Activated naive CD8-positive, alpha-beta T cell treated with anti-CD3 and anti-CD28 coated beads, Interleukin-2, amount 50 U/mL, for 24 hours (primary cell): ENCODE results near the gene H2BW2.

ENCODE experiments used
- ATAC-seq: fragments of 150-1000 bp; cut with Tn5 transposase; one replicate; pipeline ENCODE4 v1.10.0; 2021
- DNase-seq: peaks from one replicate; pipeline ENCODE4 v3.0.0; 2021
- H3K27ac Mint-ChIP-seq: one replicate; pipeline ENCODE4 v1.8.0; 2021; ENCODE audit warnings: mild to moderate bottlenecking, mixed read lengths
- H3K27me3 Mint-ChIP-seq: one replicate; pipeline ENCODE4 v1.8.0; 2021; ENCODE audit warnings: mixed read lengths
- H3K36me3 Mint-ChIP-seq: one replicate; pipeline ENCODE4 v1.8.0; 2021; ENCODE audit warnings: low read depth, mixed read lengths
- H3K4me1 Mint-ChIP-seq: one replicate; pipeline ENCODE4 v1.8.0; 2021; ENCODE audit warnings: mixed read lengths
- H3K4me3 Mint-ChIP-seq: one replicate; pipeline ENCODE4 v1.8.0; 2021; ENCODE audit warnings: mild to moderate bottlenecking, moderate library complexity, mixed read lengths
- H3K9me3 Mint-ChIP-seq: one replicate; pipeline ENCODE4 v1.8.0; 2021; ENCODE audit warnings: mixed read lengths

The H2BW2 gene

DNA sequence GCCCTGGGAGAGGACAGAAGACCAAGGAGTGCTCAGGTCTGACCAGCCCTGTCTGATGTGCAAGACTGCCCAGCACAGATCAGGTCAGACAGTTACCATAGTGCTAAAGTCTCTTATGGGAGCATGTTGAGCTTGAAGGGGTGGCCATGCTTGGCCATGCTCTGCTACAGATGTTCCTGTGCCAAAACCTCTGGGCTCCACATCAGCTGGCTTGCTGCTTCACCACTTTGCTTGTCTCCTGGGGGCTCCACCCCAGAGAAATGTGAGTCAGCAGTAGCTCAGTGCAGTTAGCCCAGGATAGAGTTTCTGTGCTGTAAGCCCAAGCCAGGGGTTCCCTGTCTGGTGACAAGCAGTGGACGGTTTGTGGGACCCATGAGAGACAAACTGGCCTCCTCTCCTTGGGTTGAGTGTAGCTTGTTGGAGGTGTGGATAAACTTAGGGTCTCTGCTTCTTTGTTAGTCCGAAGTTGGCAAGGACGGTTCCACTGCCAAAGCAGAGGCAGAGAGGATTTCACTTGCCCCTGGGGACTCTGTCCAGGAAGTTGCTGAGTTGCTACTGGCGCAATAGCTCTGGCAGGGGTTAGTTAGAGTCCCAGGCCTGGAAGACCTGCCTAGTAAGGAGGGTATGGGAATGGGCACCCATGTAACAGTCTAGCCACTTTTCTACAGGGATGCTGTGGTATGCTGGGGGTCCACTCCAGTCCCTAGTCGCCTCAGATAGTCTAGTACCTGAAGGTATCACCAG is 45.0 kb downstream of the H2BW2 start:
- no peak overlapping the region for H3K27ac Mint-ChIP-seq
- ATAC-seq (no peak), DNase-seq (no peak)
- H3K4me3 Mint-ChIP-seq: no peak overlapping the region
- H3K36me3 Mint-ChIP-seq: no peaks in the 10 kb centered on the region
- H3K4me1 Mint-ChIP-seq: no peaks in the 10 kb centered on the region
- H3K27me3 Mint-ChIP-seq: peaks cover 2% of the 10 kb centered on the region
- no peaks in the 10 kb centered on the region for H3K9me3 Mint-ChIP-seq

DNA sequence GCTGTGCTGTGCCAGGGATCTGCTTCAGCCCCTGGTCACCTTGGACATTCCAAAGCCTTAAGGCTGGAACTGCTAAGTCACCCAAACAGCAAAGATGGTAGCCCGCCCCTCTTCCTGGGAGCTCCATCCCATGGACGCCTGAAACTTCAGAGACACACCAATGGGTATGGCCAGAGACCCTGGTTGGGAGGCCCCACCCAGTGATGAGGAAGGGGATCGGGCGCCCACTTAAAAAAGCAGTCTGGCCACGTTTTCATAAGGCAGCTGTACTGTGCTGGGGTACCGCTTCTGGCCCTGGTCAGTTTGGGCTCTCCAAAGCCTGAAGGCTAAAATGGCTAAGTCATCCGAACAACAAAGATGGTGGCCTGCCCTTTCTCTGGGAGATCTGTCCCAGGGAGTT is 45.7 kb downstream of the H2BW2 start:
- Mint-ChIP-seq H3K27me3 (peaks cover 2% of the 10 kb centered on the region), H3K27ac (no peak overlapping the region), H3K4me3 (no peak overlapping the region), H3K36me3 (no peaks in the 10 kb centered on the region), H3K9me3 (no peaks in the 10 kb centered on the region), H3K4me1 (no peaks in the 10 kb centered on the region)
- DNase-seq (no peak), ATAC-seq (no peak)

DNA sequence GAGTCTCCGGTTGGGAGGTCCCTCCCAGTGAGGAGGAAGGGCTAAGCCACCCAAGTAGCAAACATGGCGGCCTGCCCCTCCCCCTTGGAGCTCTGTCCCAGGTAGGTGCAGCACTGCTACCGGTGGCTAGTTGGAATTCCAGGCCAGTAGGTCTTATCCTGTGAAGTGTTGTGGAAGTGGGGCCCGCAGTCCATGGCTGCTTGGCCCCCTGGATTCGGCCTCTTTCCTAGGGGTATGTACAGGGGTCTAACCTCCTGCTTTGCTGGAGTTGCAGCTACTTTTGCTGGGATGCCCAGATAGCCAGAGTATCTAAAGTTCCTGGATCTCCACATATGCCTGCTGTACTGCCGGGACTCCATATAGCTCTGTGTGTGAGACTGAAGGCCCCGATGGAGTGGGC is 46.2 kb downstream of the H2BW2 start:
- Mint-ChIP-seq H3K27me3 (peaks cover 3% of the 10 kb centered on the region), H3K27ac (no peak overlapping the region), H3K9me3 (no peaks in the 10 kb centered on the region), H3K4me3 (no peak overlapping the region), H3K36me3 (no peaks in the 10 kb centered on the region), H3K4me1 (no peaks in the 10 kb centered on the region)
- DNase-seq (no peak), ATAC-seq (no peak)
